ENCODE results near the gene SETX. TPM values are rescaled to one million over a fixed set of nuclear protein-coding genes. Genes with fewer than 3 reads are reported as not detected.

SETX gene
- total RNA-seq, 1 donor from 2014 or later, result 44.2 TPM

- no peak for DNase-seq (ENCODE audit: low read depth)
- no peak overlapping the region for H3K4me3 ChIP-seq (ENCODE audit: low read depth, low read length)
- TF ChIP-seq CTCF (IDR thresholded peaks at IDR 0.05; ENCODE audit: insufficient read depth, low read length, poor library complexity, severe bottlenecking), result no peak
- no peaks in the 10 kb centered on the region for H3K27me3 ChIP-seq (ENCODE audit: control insufficient read depth, insufficient read depth, low read length)
- H3K36me3 ChIP-seq (ENCODE audit: control insufficient read depth, insufficient read depth, low read length), result peaks cover 4% of the 10 kb centered on the region
These were observed 26.2 kb downstream of the SETX start for GRCh38 chr9:132328580-132328979.

DNA sequence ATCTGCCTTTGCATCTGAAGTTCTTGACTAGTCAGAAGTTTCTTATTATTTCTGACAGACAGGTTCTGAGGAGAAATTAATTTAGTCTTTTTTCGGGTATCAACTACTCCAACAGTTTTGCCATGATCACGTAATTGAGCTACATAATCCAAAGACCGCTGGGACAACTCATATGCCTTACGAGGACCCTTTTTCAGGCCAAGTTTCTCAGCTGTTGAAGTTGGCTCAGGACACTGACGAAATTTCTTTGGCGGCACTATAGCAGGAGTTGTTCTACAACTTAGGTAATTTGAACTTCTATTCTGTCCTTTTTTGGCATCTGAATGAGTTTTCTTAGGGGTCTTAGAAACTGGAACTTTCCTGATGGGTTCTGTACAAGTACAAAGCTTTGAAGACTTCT lies 27.2 kb downstream of the SETX start:
- no peak for DNase-seq (ENCODE audit: low read depth)
- peaks cover 4% of the 10 kb centered on the region for H3K36me3 ChIP-seq (ENCODE audit: control insufficient read depth, insufficient read depth, low read length)
- no peaks in the 10 kb centered on the region for H3K27me3 ChIP-seq (ENCODE audit: control insufficient read depth, insufficient read depth, low read length)
- TF ChIP-seq CTCF (IDR thresholded peaks at IDR 0.05; ENCODE audit: insufficient read depth, low read length, poor library complexity, severe bottlenecking), result no peak
- H3K4me3 ChIP-seq (ENCODE audit: low read depth, low read length), result no peak overlapping the region

- Histone ChIP-seq H3K27me3 (ENCODE audit: control insufficient read depth, insufficient read depth, low read length) (no peaks in the 10 kb centered on the region), H3K36me3 (ENCODE audit: control insufficient read depth, insufficient read depth, low read length) (peaks cover 2% of the 10 kb centered on the region), H3K4me3 (ENCODE audit: low read depth, low read length) (no peak overlapping the region)
- no peak for TF ChIP-seq CTCF (IDR thresholded peaks at IDR 0.05; ENCODE audit: insufficient read depth, low read length, poor library complexity, severe bottlenecking)
- no peak for DNase-seq (ENCODE audit: low read depth)
These were observed 30.4 kb downstream of the SETX start for GRCh38 chr9:132324425-132324824.

- no peaks in the 10 kb centered on the region for H3K27me3 ChIP-seq (ENCODE audit: control insufficient read depth, insufficient read depth, low read length)
- H3K4me3 ChIP-seq (ENCODE audit: low read depth, low read length), result no peak overlapping the region
- no peaks in the 10 kb centered on the region for H3K36me3 ChIP-seq (ENCODE audit: control insufficient read depth, insufficient read depth, low read length)
- DNase-seq (ENCODE audit: low read depth), result no peak
- TF ChIP-seq CTCF (IDR thresholded peaks at IDR 0.05; ENCODE audit: insufficient read depth, low read length, poor library complexity, severe bottlenecking), result no peak
These were observed 35.2 kb downstream of the SETX start for GRCh38 chr9:132319421-132320110.

GRCh38 chr9:132312873-132313272 lies 41.9 kb downstream of the SETX start:
- no peak overlapping the region for H3K4me3 ChIP-seq (ENCODE audit: low read depth, low read length)
- no peak for DNase-seq (ENCODE audit: low read depth)

More at GRCh38 chr9:132312873-132313272, 41.9 kb downstream of the SETX start:
- H3K27me3 ChIP-seq (ENCODE audit: control insufficient read depth, insufficient read depth, low read length), result no peaks in the 10 kb centered on the region
- H3K36me3 ChIP-seq (ENCODE audit: control insufficient read depth, insufficient read depth, low read length), result no peaks in the 10 kb centered on the region
- TF ChIP-seq CTCF (IDR thresholded peaks at IDR 0.05; ENCODE audit: insufficient read depth, low read length, poor library complexity, severe bottlenecking), result peak; percentile 6

All from kidney epithelial cell (primary cell).